ENCODE results near the gene GCAT. TPM values are rescaled to one million over a fixed set of nuclear protein-coding genes. Genes with fewer than 3 reads are reported as not detected.
A peak's percentile ranks its signal among the peaks of the same experiment; 100 is the strongest.

GCAT gene
- total and polyA plus RNA-seq, 2 of the 13 experiments (the other 11 are each of a cell fraction or from before 2014, with no cell fraction given): 28.0 to 50.3 TPM

DNA sequence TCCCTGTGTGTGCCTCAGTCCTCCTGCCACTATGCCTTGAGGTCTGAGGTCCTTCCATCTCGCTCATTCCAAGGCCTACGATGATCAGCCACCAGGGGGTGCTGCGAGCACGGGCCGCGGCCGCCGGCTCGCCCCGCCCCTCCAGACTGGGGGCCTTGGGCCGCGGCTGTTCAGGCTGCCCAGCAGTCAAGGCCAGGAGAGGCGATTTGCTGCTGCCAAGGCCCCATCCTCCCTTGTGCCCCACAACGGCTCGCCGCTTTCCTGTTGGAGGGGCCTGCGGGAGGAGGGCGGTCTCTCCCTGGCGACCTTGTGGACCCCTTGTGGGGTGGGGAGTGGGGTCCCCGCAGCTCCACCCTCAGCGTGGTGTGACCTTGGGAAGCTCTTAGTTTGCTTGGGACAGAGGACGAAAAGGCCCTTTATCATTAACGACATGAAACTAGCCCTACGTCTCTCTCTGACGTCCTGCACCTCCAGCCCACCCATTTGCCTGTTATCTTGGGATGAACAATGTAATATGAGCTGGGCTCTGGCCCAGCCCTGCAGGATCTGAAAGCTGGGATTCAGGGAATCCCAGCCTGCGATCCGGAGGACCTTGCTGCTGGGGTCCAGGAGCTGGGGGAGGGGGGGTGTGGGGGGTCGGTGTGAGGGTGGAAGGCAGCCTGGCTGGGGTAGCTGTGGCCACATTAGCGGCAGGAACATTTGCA is 10.1 kb downstream of the GCAT start (continued):
- TF ChIP-seq, protein P1, sequence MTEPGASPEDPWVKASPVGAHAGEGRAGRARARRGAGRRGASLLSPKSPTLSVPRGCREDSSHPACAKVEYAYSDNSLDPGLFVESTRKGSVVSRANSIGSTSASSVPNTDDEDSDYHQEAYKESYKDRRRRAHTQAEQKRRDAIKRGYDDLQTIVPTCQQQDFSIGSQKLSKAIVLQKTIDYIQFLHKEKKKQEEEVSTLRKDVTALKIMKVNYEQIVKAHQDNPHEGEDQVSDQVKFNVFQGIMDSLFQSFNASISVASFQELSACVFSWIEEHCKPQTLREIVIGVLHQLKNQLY (CRISPR knock-in tag; IDR thresholded peaks at IDR 0.05): peak; percentile 29; the same call in 1 of the 2 replicates
- no peak for TF ChIP-seq TGIF2 (CRISPR knock-in tag; IDR thresholded peaks at IDR 0.05)
- TF ChIP-seq, protein P2, sequence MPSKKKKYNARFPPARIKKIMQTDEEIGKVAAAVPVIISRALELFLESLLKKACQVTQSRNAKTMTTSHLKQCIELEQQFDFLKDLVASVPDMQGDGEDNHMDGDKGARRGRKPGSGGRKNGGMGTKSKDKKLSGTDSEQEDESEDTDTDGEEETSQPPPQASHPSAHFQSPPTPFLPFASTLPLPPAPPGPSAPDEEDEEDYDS (CRISPR knock-in tag; IDR thresholded peaks at IDR 0.05): peak; percentile 76
- TF ChIP-seq ZSCAN31 (CRISPR knock-in tag; IDR thresholded peaks at IDR 0.05; ENCODE audit: low read depth): 0 out of 2 replicates have a peak, but pooled peaks have one; percentile 69
- TF ChIP-seq, protein P3, sequence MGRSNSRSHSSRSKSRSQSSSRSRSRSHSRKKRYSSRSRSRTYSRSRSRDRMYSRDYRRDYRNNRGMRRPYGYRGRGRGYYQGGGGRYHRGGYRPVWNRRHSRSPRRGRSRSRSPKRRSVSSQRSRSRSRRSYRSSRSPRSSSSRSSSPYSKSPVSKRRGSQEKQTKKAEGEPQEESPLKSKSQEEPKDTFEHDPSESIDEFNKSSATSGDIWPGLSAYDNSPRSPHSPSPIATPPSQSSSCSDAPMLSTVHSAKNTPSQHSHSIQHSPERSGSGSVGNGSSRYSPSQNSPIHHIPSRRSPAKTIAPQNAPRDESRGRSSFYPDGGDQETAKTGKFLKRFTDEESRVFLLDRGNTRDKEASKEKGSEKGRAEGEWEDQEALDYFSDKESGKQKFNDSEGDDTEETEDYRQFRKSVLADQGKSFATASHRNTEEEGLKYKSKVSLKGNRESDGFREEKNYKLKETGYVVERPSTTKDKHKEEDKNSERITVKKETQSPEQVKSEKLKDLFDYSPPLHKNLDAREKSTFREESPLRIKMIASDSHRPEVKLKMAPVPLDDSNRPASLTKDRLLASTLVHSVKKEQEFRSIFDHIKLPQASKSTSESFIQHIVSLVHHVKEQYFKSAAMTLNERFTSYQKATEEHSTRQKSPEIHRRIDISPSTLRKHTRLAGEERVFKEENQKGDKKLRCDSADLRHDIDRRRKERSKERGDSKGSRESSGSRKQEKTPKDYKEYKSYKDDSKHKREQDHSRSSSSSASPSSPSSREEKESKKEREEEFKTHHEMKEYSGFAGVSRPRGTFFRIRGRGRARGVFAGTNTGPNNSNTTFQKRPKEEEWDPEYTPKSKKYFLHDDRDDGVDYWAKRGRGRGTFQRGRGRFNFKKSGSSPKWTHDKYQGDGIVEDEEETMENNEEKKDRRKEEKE (IDR thresholded peaks at IDR 0.05): no peak
- peak; percentile 68 for TF ChIP-seq NCOA2 (CRISPR knock-in tag; IDR thresholded peaks at IDR 0.05)
- no peak for TF ChIP-seq ZNF260 (CRISPR knock-in tag; IDR thresholded peaks at IDR 0.05; ENCODE audit: borderline replicate concordance, low read depth)
- no peak for TF ChIP-seq ZBTB20 (CRISPR knock-in tag; IDR thresholded peaks at IDR 0.05; ENCODE audit: borderline replicate concordance, low read depth)
- TF ChIP-seq ISL2 (CRISPR knock-in tag; IDR thresholded peaks at IDR 0.05): peak; percentile 65; the same call in 1 of the 2 replicates
- peak; percentile 86; the same call in 1 of the 2 replicates for TF ChIP-seq ZNF451 (CRISPR knock-in tag; IDR thresholded peaks at IDR 0.05)
- TF ChIP-seq, protein P4, sequence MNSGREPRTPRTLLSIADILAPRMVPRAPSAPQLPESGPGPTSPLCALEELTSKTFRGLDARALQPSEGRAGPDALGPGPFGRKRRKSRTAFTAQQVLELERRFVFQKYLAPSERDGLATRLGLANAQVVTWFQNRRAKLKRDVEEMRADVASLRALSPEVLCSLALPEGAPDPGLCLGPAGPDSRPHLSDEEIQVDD (CRISPR knock-in tag; IDR thresholded peaks at IDR 0.05; ENCODE audit: borderline replicate concordance): 0 out of 2 replicates have a peak, but pooled peaks have one; percentile 31
- no peak for TF ChIP-seq PRMT3 (CRISPR knock-in tag; IDR thresholded peaks at IDR 0.05; ENCODE audit: borderline replicate concordance, low read depth)
- 0 out of 2 replicates have a peak, but pooled peaks have one; percentile 23 for TF ChIP-seq DMAP1 (CRISPR knock-in tag; IDR thresholded peaks at IDR 0.05)
- 0 out of 2 replicates have a peak, but pooled peaks have one; percentile 54 for TF ChIP-seq ELF3 (CRISPR knock-in tag; IDR thresholded peaks at IDR 0.05)
- no peak for TF ChIP-seq REXO4 (CRISPR knock-in tag; IDR thresholded peaks at IDR 0.05; ENCODE audit: borderline replicate concordance)
- TF ChIP-seq, protein P5, sequence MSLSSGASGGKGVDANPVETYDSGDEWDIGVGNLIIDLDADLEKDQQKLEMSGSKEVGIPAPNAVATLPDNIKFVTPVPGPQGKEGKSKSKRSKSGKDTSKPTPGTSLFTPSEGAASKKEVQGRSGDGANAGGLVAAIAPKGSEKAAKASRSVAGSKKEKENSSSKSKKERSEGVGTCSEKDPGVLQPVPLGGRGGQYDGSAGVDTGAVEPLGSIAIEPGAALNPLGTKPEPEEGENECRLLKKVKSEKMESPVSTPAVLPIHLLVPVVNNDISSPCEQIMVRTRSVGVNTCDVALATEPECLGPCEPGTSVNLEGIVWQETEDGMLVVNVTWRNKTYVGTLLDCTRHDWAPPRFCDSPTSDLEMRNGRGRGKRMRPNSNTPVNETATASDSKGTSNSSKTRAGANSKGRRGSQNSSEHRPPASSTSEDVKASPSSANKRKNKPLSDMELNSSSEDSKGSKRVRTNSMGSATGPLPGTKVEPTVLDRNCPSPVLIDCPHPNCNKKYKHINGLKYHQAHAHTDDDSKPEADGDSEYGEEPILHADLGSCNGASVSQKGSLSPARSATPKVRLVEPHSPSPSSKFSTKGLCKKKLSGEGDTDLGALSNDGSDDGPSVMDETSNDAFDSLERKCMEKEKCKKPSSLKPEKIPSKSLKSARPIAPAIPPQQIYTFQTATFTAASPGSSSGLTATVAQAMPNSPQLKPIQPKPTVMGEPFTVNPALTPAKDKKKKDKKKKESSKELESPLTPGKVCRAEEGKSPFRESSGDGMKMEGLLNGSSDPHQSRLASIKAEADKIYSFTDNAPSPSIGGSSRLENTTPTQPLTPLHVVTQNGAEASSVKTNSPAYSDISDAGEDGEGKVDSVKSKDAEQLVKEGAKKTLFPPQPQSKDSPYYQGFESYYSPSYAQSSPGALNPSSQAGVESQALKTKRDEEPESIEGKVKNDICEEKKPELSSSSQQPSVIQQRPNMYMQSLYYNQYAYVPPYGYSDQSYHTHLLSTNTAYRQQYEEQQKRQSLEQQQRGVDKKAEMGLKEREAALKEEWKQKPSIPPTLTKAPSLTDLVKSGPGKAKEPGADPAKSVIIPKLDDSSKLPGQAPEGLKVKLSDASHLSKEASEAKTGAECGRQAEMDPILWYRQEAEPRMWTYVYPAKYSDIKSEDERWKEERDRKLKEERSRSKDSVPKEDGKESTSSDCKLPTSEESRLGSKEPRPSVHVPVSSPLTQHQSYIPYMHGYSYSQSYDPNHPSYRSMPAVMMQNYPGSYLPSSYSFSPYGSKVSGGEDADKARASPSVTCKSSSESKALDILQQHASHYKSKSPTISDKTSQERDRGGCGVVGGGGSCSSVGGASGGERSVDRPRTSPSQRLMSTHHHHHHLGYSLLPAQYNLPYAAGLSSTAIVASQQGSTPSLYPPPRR (CRISPR knock-in tag; IDR thresholded peaks at IDR 0.05; ENCODE audit: borderline replicate concordance): peak; percentile 73; the same call in 1 of the 2 replicates
- no peak for TF ChIP-seq ZNF891 (CRISPR knock-in tag; IDR thresholded peaks at IDR 0.05)
- TF ChIP-seq ZMYM4 (CRISPR knock-in tag; IDR thresholded peaks at IDR 0.05): peak; percentile 82; the same call in 1 of the 2 replicates
- peak; percentile 74; the same call in 1 of the 2 replicates for TF ChIP-seq ETV5 (CRISPR knock-in tag; IDR thresholded peaks at IDR 0.05; ENCODE audit: borderline replicate concordance)
- no peak for TF ChIP-seq ZNF703 (CRISPR knock-in tag; IDR thresholded peaks at IDR 0.05; ENCODE audit: borderline replicate concordance)
